HFFc6 (cell line): ENCODE results near the gene GXYLT2. TPM values are rescaled to one million over a fixed set of nuclear protein-coding genes. Genes with fewer than 3 reads are reported as not detected.

Source experiments
- DNase-seq: peaks from one replicate; pipeline ENCODE4 v3.0.0-alpha.2; 2018
- H3K27ac Mint-ChIP-seq: 2 replicates; pipeline ENCODE4 v1.8.0; 2020; ENCODE audit warnings: mild to moderate bottlenecking, mixed read lengths
- H3K27me3 Mint-ChIP-seq: 2 replicates; pipeline ENCODE4 v1.8.0; 2021; ENCODE audit warnings: mild to moderate bottlenecking, moderate library complexity, mixed read lengths; ENCODE audit not compliant: insufficient read depth
- H3K36me3 Mint-ChIP-seq: 2 replicates; pipeline ENCODE4 v1.8.0; 2021; ENCODE audit warnings: low read depth, mixed read lengths
- H3K4me1 Mint-ChIP-seq: 2 replicates; pipeline ENCODE4 v1.8.0; 2020; ENCODE audit warnings: low read depth, mixed read lengths
- H3K4me3 Mint-ChIP-seq: 2 replicates; pipeline ENCODE4 v1.8.0; 2020; ENCODE audit warnings: mild to moderate bottlenecking, moderate library complexity, mixed read lengths
- H3K9me3 Mint-ChIP-seq: 2 replicates; pipeline ENCODE4 v1.8.0; 2020; ENCODE audit warnings: mild to moderate bottlenecking, mixed read lengths
- CTCF ChIP-seq: fragments of 200-600 bp; sonication (generic); IDR thresholded peaks from 2 replicates; pipeline ENCODE4 v1.5.0; 2021; ENCODE audit warnings: antibody characterized with exemption, mild to moderate bottlenecking
- total RNA-seq, 6 experiments: library from RNA; stranded (reverse); fragmentation: NEBNext Ultra II Directional; extraction: Animal tissue kit (Norgen Biotek cat#: 25700); gene quantifications; 2 replicates in 1 of 6; 3 replicates in 5 of 6; pipeline ENCODE4 v1.2.3, GENCODE V29; 2021

Gene GXYLT2
- total RNA-seq, 6 experiments from 2014 or later = 2.0 to 4.2 (median 2.8) TPM

- no peaks in the 10 kb centered on the region for H3K27me3 Mint-ChIP-seq
- H3K4me1 Mint-ChIP-seq = no peaks in the 10 kb centered on the region
- DNase-seq = no peak
- no peak overlapping the region for H3K27ac Mint-ChIP-seq
- TF ChIP-seq CTCF = no peak
- no peaks in the 10 kb centered on the region for H3K9me3 Mint-ChIP-seq
- no peak overlapping the region for H3K4me3 Mint-ChIP-seq
- no peaks in the 10 kb centered on the region for H3K36me3 Mint-ChIP-seq
Measured at GRCh38 chr3:72972706-72973030, 84.8 kb downstream of the GXYLT2 start.

- DNase-seq = no peak
- TF ChIP-seq CTCF = no peak
- H3K4me3 Mint-ChIP-seq = no peak overlapping the region
- H3K27ac Mint-ChIP-seq = no peak overlapping the region
- H3K4me1 Mint-ChIP-seq = no peaks in the 10 kb centered on the region
- H3K9me3 Mint-ChIP-seq = no peaks in the 10 kb centered on the region
- H3K36me3 Mint-ChIP-seq = no peaks in the 10 kb centered on the region
- H3K27me3 Mint-ChIP-seq = no peaks in the 10 kb centered on the region
Measured at GRCh38 chr3:72973031-72973723, 85.3 kb downstream of the GXYLT2 start.

- Mint-ChIP-seq H3K27me3 (no peaks in the 10 kb centered on the region), H3K4me3 (no peak overlapping the region), H3K9me3 (no peaks in the 10 kb centered on the region), H3K36me3 (no peaks in the 10 kb centered on the region), H3K27ac (no peak overlapping the region), H3K4me1 (no peaks in the 10 kb centered on the region)
- no peak for TF ChIP-seq CTCF
- no peak for DNase-seq
Measured at GRCh38 chr3:72973786-72974185, 85.9 kb downstream of the GXYLT2 start.

- H3K27me3 Mint-ChIP-seq = peaks cover 6% of the 10 kb centered on the region; the same call in 1 of the 2 replicates
- no peaks in the 10 kb centered on the region for H3K4me1 Mint-ChIP-seq
- H3K9me3 Mint-ChIP-seq = no peaks in the 10 kb centered on the region
- no peak overlapping the region for H3K27ac Mint-ChIP-seq
- H3K4me3 Mint-ChIP-seq = no peak overlapping the region; the same call in 1 of the 2 replicates
- DNase-seq = no peak
- H3K36me3 Mint-ChIP-seq = no peaks in the 10 kb centered on the region
- TF ChIP-seq CTCF = no peak
Measured at GRCh38 chr3:72974956-72975355, 87.1 kb downstream of the GXYLT2 start.

- H3K4me3 Mint-ChIP-seq = no peak overlapping the region
- TF ChIP-seq CTCF = no peak
- peak; percentile 37 for DNase-seq
- H3K27ac Mint-ChIP-seq = no peak overlapping the region
- H3K4me1 Mint-ChIP-seq = no peaks in the 10 kb centered on the region
- peaks cover 7% of the 10 kb centered on the region; the same call in 1 of the 2 replicates for H3K27me3 Mint-ChIP-seq
- H3K9me3 Mint-ChIP-seq = no peaks in the 10 kb centered on the region
- H3K36me3 Mint-ChIP-seq = no peaks in the 10 kb centered on the region
Measured at GRCh38 chr3:72976281-72976741, 88.5 kb downstream of the GXYLT2 start.
